ENCODE results near the gene LMNB1.

DNA sequence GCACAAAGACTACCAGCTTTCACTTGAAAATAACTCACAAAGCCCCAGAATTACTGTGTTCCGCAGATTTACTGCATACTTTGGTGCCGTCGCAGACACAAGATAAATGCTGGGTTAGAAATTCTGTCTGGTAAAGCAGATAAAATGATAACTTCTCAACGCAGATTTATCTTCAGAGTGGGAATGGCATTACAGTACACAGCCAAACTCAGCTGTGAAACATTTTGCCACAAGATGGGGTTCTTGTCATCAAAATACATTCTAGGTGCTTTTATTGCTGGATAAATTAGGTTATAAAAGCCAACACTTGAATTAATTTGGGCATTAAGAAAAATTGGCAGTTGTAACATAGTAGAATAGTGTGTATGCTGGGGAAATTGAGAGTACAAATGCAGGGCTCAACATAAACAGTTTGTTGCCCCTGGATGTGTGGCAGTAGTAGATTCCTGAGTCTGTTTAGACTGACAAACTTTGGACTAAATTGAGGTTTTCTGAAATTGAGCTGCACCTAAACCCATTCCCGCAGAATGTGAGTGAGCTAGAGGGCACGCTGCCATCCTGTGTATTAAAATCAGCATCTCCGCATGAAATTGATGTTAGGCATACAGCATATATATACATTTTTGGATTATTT, 61.1 kb downstream of the LMNB1 start:
- TF ChIP-seq POLR2A (IDR thresholded peaks at IDR 0.05), result no peak
- TF ChIP-seq CTCF (IDR thresholded peaks at IDR 0.05), result peak in 3 of 6 experiments; percentile 11 to 36 (median 11)
